Measurements from ENCODE around the gene EDAR.
A peak's percentile ranks its signal among the peaks of the same experiment; 100 is the strongest.

EDAR gene

DNA sequence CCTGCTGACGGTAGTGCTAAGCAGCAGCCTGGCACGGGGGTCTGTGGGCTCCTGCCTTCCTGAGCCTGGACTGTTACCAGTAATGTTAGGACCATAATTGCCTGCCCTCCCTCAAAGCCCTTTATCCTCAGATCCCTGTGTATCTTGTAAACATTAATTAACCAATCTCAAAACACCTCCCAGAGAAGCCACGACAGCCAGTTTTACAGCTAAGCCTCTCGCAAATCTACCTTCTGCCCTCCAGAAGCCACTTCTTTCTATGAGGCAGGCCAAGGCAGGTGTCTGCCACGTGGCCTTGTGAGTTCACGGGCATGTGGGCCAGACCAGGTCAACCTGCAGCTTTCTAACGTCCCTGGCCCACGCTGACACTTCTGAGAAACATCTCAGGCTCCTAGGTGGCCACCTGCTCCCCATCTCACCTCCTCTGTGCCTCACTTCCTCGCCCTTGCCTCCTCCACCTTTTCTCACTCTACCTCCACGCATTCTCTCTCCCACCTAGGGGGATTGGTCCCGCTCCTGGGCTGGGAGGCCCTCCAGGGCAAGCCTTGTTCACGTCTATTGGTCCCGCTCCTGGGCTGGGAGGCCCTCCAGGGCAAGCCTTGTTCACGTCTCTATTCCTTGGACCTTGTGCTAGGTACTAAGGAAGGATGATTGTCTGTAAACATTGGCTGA lies 64.3 kb downstream of the EDAR start:
- TF ChIP-seq, protein P1, sequence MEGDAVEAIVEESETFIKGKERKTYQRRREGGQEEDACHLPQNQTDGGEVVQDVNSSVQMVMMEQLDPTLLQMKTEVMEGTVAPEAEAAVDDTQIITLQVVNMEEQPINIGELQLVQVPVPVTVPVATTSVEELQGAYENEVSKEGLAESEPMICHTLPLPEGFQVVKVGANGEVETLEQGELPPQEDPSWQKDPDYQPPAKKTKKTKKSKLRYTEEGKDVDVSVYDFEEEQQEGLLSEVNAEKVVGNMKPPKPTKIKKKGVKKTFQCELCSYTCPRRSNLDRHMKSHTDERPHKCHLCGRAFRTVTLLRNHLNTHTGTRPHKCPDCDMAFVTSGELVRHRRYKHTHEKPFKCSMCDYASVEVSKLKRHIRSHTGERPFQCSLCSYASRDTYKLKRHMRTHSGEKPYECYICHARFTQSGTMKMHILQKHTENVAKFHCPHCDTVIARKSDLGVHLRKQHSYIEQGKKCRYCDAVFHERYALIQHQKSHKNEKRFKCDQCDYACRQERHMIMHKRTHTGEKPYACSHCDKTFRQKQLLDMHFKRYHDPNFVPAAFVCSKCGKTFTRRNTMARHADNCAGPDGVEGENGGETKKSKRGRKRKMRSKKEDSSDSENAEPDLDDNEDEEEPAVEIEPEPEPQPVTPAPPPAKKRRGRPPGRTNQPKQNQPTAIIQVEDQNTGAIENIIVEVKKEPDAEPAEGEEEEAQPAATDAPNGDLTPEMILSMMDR (IDR thresholded peaks at IDR 0.05; ENCODE audit: insufficient read depth, low read depth, low read length, missing control alignments): no peak
- no peak for DNase-seq (ENCODE audit: low read depth)
- H3K4me3 ChIP-seq (ENCODE audit: low read length): no peak overlapping the region

DNA sequence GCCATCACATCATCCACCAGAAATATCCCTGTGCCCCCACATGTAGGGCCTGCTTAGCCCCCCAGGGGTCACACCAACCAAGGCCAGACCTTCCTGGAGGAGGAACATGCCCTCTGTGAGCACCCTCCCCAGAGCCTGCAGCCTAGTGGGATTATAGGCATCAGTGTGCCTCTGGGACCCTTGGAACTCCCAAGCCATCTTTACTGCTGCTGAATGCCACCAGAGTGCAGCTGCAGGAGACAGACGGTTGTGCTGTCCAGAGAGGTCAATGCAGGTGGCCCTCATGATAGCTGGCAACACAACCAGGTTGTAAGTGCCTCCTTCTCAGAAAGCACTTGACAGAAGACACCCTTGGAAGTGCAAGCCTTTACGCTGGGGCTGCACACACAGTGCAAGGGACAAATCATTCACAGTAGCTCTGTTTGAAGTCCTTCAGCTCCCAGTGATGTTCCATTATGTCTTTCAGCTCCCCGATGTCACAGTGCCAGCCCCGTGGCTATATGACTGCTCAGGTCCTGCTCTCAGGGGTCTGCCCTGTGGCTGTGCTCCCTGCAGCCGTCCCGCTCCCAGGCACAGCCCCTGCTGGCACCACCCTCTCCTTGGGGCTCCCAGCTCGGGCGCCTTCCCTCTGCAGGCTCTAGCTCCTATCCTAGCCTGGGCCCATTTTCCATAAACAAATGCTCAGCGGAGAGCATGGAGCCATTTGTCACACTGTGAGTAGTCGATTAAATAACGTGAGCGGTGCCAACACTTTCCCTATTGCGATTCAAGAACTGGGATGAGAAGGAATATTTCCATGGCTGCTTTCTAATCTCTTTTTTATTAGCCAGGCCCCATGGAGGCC lies 65.1 kb downstream of the EDAR start:
- DNase-seq (ENCODE audit: low read depth): no peak
- TF ChIP-seq, protein P1 (IDR thresholded peaks at IDR 0.05; ENCODE audit: insufficient read depth, low read depth, low read length, missing control alignments): no peak

DNA sequence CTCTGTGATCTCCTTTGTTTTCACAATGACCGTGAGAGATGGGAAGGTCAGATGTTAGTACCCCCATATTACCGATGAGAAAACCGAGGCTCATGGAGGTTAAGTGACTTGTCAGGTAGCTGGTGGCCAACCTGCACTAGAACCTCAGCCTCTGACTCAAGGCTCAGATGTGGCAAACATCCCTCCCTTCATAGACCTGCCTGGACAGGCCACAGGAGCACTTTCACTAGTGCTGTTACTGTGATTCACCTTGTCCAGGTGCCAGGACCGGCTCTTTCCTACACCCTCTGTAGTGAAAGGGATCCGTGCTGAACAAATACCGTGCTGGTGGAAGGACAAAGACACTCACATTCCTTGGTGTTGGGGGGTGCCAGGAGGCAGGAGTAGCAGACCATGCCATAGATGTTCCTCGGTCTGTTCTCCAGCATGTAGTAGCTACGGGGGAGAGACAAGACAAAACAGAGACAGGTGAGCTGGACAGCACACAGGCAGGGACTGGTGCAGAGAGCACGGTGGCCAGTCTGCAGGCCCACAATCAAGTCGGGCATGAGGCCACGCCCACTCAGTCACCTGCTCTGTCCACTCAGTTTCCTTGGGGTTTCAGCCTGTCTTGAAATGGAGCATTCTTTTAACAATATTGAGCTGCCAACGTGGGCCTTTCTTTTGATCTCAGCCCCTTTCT lies 65.9 kb downstream of the EDAR start:
- TF ChIP-seq, protein P1 (IDR thresholded peaks at IDR 0.05; ENCODE audit: insufficient read depth, low read depth, low read length, missing control alignments): no peak
- DNase-seq (ENCODE audit: low read depth): peak; percentile 98

More for the DNA sequence above, 65.1 kb downstream of the EDAR start:
- H3K4me3 ChIP-seq (ENCODE audit: low read length): no peak overlapping the region

GRCh38 chr2:108922141-108922915 lies 66.7 kb downstream of the EDAR start:
- H3K4me3 ChIP-seq (ENCODE audit: low read length): no peak overlapping the region
- TF ChIP-seq, protein P1 (IDR thresholded peaks at IDR 0.05; ENCODE audit: insufficient read depth, low read depth, low read length, missing control alignments): no peak
- DNase-seq (ENCODE audit: low read depth): peak; percentile 97

More for the DNA sequence above, 65.9 kb downstream of the EDAR start:
- no peak overlapping the region for H3K4me3 ChIP-seq (ENCODE audit: low read length)

DNA sequence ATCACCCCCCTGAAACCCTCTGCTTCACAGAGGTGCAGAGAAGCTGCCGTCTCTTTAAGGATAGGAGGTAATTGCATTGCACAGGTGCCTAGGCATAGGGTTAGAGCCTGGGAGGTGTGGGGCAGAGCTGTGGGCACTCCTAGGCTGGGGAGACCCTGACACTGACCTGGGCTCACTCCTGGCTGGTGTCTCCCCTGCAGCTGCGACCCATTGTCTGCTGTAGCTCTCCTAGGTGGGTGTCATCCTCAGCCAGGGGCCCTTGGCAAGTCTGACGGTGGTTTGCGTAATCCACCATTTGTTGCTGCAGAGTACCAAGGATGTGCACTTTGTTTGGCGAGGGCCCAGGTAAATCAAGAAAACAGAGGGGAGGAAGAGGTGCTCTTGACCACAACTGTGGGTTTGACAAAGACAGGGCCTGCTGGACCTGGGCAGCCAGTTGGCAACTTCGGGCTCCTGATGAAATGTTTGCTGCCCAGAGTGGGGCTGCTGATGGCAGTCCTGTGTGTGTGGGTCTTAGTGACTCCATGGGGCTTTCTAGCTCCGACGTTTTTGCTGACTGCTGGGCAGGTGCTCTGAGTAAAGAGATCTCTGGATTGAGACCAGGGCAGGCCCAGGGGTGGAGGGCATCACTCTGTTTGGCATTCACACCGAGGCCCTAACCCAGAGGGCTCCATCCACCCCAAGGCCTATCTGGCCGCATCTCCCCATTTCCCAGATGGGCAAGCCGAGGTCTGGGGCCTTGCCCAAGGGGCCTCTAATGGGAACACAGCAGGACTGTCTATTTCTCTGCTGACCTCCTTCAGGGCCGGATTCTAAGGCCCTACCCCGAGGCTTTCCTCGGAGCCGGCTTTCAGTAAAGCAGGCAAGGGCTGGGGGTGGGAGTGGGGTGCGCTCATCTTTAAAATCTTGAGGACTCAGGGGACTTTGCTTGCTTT lies 67.7 kb downstream of the EDAR start:
- TF ChIP-seq, protein P1 (IDR thresholded peaks at IDR 0.05; ENCODE audit: insufficient read depth, low read depth, low read length, missing control alignments): no peak
- no peak for DNase-seq (ENCODE audit: low read depth)
- no peak overlapping the region for H3K4me3 ChIP-seq (ENCODE audit: low read length)

Data from epithelial cell of esophagus (primary cell).